Measurements from ENCODE around the gene RGPD6.
"Not testable (repeated sequence)": the region's sequence is repeated elsewhere in the genome, so short reads cannot be mapped to it uniquely, and the experiment has no call there.

DNA sequence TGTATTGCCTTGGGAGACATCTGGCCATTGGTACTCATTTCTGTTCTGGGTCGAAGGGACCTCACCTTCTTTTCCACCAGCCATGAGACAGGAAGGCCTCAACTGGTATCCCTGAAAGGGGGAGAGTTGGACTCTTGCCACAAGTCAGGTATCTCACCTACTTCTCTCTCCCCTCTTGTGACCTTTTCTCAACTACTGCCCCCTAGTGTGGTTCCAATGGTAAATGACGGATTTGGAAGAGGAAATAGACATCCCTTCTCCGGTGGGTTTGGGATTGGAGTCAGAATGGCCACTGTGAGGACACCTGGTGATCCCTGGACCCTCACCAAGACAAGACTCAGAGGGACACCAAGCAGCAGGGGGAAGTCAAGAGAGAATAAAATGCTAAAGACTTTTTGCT is 82.5 kb downstream of the RGPD6 start:
- not testable (repeated sequence) for TF ChIP-seq POLR2A (IDR thresholded peaks at IDR 0.05; ENCODE audit: low read depth, low read length); FOS (IDR thresholded peaks at IDR 0.05; ENCODE audit: low read depth, low read length); RAD21 (IDR thresholded peaks at IDR 0.05; ENCODE audit: low read length); BHLHE40 (IDR thresholded peaks at IDR 0.05; ENCODE audit: low read depth, low read length); MXI1 (IDR thresholded peaks at IDR 0.05; ENCODE audit: borderline replicate concordance, low read depth, low read length); CEBPB (IDR thresholded peaks at IDR 0.05; ENCODE audit: low read depth, low read length); MAFK (IDR thresholded peaks at IDR 0.05; ENCODE audit: low read depth, low read length); MAZ (IDR thresholded peaks at IDR 0.05; ENCODE audit: borderline replicate concordance, low read depth, low read length); RFX5 (IDR thresholded peaks at IDR 0.05; ENCODE audit: low read depth, low read length); CHD1 (IDR thresholded peaks at IDR 0.05; ENCODE audit: low read depth, low read length)
- TF ChIP-seq, protein P1, sequence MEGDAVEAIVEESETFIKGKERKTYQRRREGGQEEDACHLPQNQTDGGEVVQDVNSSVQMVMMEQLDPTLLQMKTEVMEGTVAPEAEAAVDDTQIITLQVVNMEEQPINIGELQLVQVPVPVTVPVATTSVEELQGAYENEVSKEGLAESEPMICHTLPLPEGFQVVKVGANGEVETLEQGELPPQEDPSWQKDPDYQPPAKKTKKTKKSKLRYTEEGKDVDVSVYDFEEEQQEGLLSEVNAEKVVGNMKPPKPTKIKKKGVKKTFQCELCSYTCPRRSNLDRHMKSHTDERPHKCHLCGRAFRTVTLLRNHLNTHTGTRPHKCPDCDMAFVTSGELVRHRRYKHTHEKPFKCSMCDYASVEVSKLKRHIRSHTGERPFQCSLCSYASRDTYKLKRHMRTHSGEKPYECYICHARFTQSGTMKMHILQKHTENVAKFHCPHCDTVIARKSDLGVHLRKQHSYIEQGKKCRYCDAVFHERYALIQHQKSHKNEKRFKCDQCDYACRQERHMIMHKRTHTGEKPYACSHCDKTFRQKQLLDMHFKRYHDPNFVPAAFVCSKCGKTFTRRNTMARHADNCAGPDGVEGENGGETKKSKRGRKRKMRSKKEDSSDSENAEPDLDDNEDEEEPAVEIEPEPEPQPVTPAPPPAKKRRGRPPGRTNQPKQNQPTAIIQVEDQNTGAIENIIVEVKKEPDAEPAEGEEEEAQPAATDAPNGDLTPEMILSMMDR (conservative IDR thresholded peaks at IDR 0.05; ENCODE audit: low read depth, low read length): not testable (repeated sequence)
- TF ChIP-seq, protein P2, sequence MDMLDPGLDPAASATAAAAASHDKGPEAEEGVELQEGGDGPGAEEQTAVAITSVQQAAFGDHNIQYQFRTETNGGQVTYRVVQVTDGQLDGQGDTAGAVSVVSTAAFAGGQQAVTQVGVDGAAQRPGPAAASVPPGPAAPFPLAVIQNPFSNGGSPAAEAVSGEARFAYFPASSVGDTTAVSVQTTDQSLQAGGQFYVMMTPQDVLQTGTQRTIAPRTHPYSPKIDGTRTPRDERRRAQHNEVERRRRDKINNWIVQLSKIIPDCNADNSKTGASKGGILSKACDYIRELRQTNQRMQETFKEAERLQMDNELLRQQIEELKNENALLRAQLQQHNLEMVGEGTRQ (IDR thresholded peaks at IDR 0.05; ENCODE audit: low read depth, low read length): not testable (repeated sequence)

All from IMR-90 (cell line).